ENCODE data around the gene AFMID.

The AFMID gene

DNA sequence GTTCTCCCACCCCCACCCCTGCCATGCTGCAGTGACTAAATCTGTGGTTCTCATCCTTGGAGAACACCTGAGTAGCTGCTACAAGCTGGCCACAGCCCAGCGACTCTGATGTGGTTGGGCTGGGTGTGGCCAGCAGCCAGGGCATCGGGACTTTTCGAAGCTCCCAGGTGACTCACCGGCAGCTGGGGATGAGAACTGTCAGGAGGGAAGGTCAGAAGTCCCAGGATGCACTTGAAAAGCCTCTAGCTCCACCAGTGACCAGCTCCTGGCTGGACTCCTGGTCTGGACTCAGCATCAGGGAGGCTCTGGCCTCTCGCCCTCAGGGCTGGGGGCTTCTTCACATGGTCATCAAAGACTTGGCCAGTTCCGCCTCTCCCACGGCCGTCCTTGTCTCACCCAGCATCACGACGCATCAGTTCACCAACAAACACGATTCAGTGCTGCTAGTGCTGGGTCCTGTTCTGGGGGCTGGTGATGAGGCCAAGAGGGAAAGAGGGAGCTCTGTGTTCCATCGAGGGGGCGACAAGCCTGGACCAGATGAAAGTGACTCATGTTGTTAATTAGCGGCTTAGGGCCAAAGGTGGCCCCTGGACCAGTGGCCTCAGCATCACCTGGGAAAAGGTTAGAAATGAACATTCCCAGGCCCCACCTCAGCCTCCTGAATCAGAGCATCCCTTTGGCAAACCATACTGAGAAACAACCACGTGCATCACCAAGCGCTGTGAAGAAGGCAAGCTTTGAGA lies 44.9 kb upstream of the AFMID start:
- H3K4me3 ChIP-seq (ENCODE audit: low read length), result no peak overlapping the region
- peak; percentile 99 for DNase-seq (ENCODE audit: low read depth)
- TF ChIP-seq, protein P1, sequence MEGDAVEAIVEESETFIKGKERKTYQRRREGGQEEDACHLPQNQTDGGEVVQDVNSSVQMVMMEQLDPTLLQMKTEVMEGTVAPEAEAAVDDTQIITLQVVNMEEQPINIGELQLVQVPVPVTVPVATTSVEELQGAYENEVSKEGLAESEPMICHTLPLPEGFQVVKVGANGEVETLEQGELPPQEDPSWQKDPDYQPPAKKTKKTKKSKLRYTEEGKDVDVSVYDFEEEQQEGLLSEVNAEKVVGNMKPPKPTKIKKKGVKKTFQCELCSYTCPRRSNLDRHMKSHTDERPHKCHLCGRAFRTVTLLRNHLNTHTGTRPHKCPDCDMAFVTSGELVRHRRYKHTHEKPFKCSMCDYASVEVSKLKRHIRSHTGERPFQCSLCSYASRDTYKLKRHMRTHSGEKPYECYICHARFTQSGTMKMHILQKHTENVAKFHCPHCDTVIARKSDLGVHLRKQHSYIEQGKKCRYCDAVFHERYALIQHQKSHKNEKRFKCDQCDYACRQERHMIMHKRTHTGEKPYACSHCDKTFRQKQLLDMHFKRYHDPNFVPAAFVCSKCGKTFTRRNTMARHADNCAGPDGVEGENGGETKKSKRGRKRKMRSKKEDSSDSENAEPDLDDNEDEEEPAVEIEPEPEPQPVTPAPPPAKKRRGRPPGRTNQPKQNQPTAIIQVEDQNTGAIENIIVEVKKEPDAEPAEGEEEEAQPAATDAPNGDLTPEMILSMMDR (IDR thresholded peaks at IDR 0.05; ENCODE audit: insufficient read depth, low read depth, low read length, missing control alignments), result no peak

- no peak for DNase-seq (ENCODE audit: low read depth)
- TF ChIP-seq, protein P1 (IDR thresholded peaks at IDR 0.05; ENCODE audit: insufficient read depth, low read depth, low read length, missing control alignments), result no peak
- no peak overlapping the region for H3K4me3 ChIP-seq (ENCODE audit: low read length)
These were observed 43.7 kb upstream of the AFMID start for GRCh38 chr17:78143214-78144146.

- DNase-seq (ENCODE audit: low read depth), result peak; percentile 51
- no peak overlapping the region for H3K4me3 ChIP-seq (ENCODE audit: low read length)
- TF ChIP-seq, protein P1 (IDR thresholded peaks at IDR 0.05; ENCODE audit: insufficient read depth, low read depth, low read length, missing control alignments), result no peak
These were observed 42.9 kb upstream of the AFMID start for GRCh38 chr17:78144147-78144719.

DNA sequence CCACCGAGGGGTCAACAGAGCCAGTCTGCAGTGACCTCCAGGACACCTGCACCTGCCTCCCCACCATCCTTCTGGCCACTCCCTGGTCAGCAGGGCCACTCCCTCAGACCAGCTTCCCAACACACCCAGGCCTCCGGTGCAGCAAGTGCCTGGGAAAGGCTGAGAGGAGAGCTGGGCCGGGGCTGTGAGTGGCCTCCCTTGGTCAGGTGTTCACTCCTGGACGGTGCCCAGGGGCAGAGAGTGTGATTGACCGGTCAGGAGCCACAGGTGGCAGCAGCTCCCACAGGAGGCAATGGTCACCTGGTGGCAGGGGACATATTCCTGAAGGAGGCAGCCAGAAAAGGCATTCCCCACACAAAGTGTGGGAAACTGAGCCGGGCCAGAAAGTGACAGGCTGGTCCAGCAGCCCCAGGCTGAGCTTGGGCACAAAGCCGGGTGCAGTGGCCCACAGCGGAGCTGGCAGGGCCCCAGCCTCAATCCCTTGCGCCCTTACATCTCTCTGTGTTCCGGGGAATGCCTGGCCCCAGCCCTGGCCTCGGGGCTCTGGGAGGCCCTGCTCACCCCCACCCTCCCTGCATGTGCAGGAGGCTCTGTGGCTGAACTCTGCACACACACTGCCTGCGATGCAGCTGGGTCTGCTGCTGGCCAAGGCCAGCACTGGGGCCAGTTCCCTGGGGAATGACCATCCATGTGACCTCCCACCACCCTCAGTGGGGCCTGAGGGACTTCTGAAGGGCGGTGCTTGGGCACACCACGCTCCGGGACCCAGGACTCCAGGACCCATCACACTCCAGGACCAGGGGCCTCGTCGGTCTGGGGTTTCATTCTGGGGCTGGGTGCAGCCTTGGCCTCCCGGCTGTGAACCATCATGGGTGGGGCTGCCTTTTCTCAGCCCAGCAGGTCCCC lies 42.2 kb upstream of the AFMID start:
- TF ChIP-seq, protein P1 (IDR thresholded peaks at IDR 0.05; ENCODE audit: insufficient read depth, low read depth, low read length, missing control alignments), result no peak
- H3K4me3 ChIP-seq (ENCODE audit: low read length), result no peak overlapping the region
- no peak for DNase-seq (ENCODE audit: low read depth)

DNA sequence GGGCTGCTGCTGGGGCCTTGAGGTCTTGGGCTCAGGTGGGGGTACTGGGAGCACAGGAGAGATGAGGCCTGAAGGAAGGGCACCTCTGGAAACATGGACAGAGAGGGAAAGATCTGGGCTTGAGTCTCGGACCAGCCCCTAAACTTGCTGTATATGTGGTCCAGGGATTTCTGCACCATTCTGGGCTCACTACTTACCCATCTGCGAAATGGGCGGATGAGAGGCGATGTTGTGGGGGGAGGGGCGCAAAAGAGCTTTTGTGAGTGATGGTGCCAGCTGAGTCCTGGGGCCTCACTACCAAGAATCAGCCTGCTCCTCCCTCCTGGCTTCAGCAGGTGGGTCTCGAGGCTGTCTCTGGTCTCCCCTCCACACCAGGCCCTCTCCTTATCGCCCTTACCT lies 40.7 kb upstream of the AFMID start:
- H3K4me3 ChIP-seq (ENCODE audit: low read length), result no peak overlapping the region
- TF ChIP-seq, protein P1 (IDR thresholded peaks at IDR 0.05; ENCODE audit: insufficient read depth, low read depth, low read length, missing control alignments), result no peak
- no peak for DNase-seq (ENCODE audit: low read depth)

DNA sequence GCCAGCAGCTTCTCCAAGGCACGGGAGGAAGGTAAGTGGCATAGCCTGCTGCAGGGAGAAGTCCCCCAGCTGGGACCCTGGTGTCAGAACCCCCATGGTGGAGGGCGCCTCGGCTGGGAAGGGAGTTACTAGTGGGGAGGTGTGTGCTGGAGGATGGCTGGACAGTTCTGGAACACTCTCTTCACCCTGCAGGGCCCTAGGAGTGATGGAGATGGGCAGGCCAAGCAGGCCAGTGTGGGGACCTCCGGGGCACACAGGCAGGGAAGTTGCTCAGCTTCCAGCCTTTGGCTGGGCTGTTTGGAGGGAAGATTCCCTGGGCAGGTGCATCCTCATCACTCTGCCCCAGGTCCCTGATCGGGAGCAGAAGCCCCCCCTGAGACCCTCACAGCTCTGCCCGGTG lies 40.3 kb upstream of the AFMID start:
- DNase-seq (ENCODE audit: low read depth), result no peak
- TF ChIP-seq, protein P1 (IDR thresholded peaks at IDR 0.05; ENCODE audit: insufficient read depth, low read depth, low read length, missing control alignments), result no peak
- no peak overlapping the region for H3K4me3 ChIP-seq (ENCODE audit: low read length)
